HEK293 (cell line): ENCODE results near the gene FIBCD1.

Experiments
- BCL11B ChIP-seq: fragments of 450-650 bp; formaldehyde crosslinking; IDR thresholded peaks from 2 replicates; pipeline ENCODE4 v1.5.1; 2016; ENCODE audit warnings: low read depth, missing biosample characterization, missing genetic modification characterization
- CTCF ChIP-seq: fragments of 450-650 bp; formaldehyde crosslinking; IDR thresholded peaks from 2 replicates; pipeline ENCODE4 v1.5.1; 2016; ENCODE audit warnings: missing biosample characterization, missing genetic modification characterization
- MZF1 ChIP-seq: fragments of 450-650 bp; formaldehyde crosslinking; IDR thresholded peaks from 2 replicates; pipeline ENCODE4 v1.5.1; 2017; ENCODE audit warnings: missing biosample characterization, missing genetic modification characterization, borderline replicate concordance
- SETDB1 ChIP-seq: IDR thresholded peaks from one replicate; pipeline ENCODE4 v1.6.1; 2017; ENCODE audit warnings: mild to moderate bottlenecking, low read length, moderate library complexity, mixed read lengths; ENCODE audit not compliant: insufficient read length
- SP7 ChIP-seq: fragments of 450-650 bp; formaldehyde crosslinking; IDR thresholded peaks from 2 replicates; pipeline ENCODE4 v1.5.1; 2016; ENCODE audit warnings: missing biosample characterization, missing genetic modification characterization
- ZBTB21 ChIP-seq: fragments of 450-650 bp; formaldehyde crosslinking; IDR thresholded peaks from 2 replicates; pipeline ENCODE4 v1.5.1; 2017; ENCODE audit warnings: missing biosample characterization, missing genetic modification characterization
- ZBTB44 ChIP-seq: fragments of 450-650 bp; IDR thresholded peaks from 2 replicates; pipeline ENCODE4 v1.5.1; 2018; ENCODE audit warnings: missing biosample characterization, mild to moderate bottlenecking, missing genetic modification characterization
- ZBTB7A ChIP-seq: fragments of 450-650 bp; formaldehyde crosslinking; IDR thresholded peaks from 2 replicates; pipeline ENCODE4 v1.5.1; 2016; ENCODE audit warnings: low read depth, missing biosample characterization, missing genetic modification characterization
- ZNF768 ChIP-seq: fragments of 450-650 bp; formaldehyde crosslinking; IDR thresholded peaks from 2 replicates; pipeline ENCODE4 v1.5.1; 2018; ENCODE audit warnings: missing biosample characterization, mild to moderate bottlenecking, missing genetic modification characterization

GRCh38 chr9:130983359-130983670 is 44.3 kb upstream of the FIBCD1 start:
- TF ChIP-seq ZBTB21 (tag by site-specific recombination) (no peak), ZNF768 (no peak), CTCF (no peak), MZF1 (tag by site-specific recombination) (no peak), SP7 (tag by site-specific recombination) (no peak), ZBTB44 (no peak), ZBTB7A (tag by site-specific recombination) (no peak), BCL11B (tag by site-specific recombination) (no peak), SETDB1 (no peak)
